Lung (tissue), 12 donors: Measurements from ENCODE around the gene PSMG3. TPM values are rescaled to one million over a fixed set of nuclear protein-coding genes. Genes with fewer than 3 reads are reported as not detected.

Experiments used
- ATAC-seq: fragments of 200-7000 bp; cut with Tn5 transposase; one replicate; pipeline ENCODE4 v1.9.1; 2020; ENCODE audit warnings: moderate number of reproducible peaks; ENCODE audit not compliant: insufficient read depth, low FRiP score
- DNase-seq, 3 donors: peaks; one replicate each; pipeline ENCODE4 v3.0.0-alpha.2; 2013 to 2017
- H3K27ac ChIP-seq, 2 donors: one replicate each; pipeline ENCODE4 v1.5.1; 2013; ENCODE audit warnings: mild to moderate bottlenecking in 2 of 2, moderate library complexity in 2 of 2, control low read depth in 1 of 2, inconsistent platforms in 1 of 2, low read depth in 1 of 2, low read length in 1 of 2
- H3K27me3 ChIP-seq, 3 donors: one replicate each; pipeline ENCODE4 v1.5.1; 2013; ENCODE audit warnings: low read length in 2 of 3; ENCODE audit not compliant: control insufficient read depth in 3 of 3, insufficient read depth in 3 of 3
- H3K36me3 ChIP-seq, 4 donors: one replicate each; pipeline ENCODE4 v1.5.1; 2013; ENCODE audit warnings: low read length in 4 of 4, mild to moderate bottlenecking in 1 of 4, moderate library complexity in 1 of 4; ENCODE audit not compliant: control insufficient read depth in 4 of 4, insufficient read depth in 4 of 4
- H3K4me1 ChIP-seq, 5 donors: one replicate each; pipeline ENCODE4 v1.5.1; 2013; ENCODE audit warnings: low read length in 5 of 5, mild to moderate bottlenecking in 2 of 5, moderate library complexity in 1 of 5; ENCODE audit not compliant: control insufficient read depth in 5 of 5, insufficient read depth in 5 of 5
- H3K4me3 ChIP-seq: one replicate; pipeline ENCODE4 v1.5.1; 2013; ENCODE audit warnings: mild to moderate bottlenecking, control low read depth, moderate library complexity
- H3K9ac ChIP-seq, 2 donors: one replicate each; pipeline ENCODE4 v1.5.1; 2013; ENCODE audit warnings: low read length in 2 of 2, control low read depth in 1 of 2; ENCODE audit not compliant: insufficient read depth in 1 of 2
- H3K9me3 ChIP-seq, 4 donors: one replicate each; pipeline ENCODE4 v1.5.1; 2013; ENCODE audit warnings: low read length in 3 of 4, mild to moderate bottlenecking in 1 of 4, moderate library complexity in 1 of 4; ENCODE audit not compliant: control insufficient read depth in 4 of 4, insufficient read depth in 3 of 4
- CTCF ChIP-seq: IDR thresholded peaks from 2 replicates; pipeline ENCODE4 v1.5.1; 2012; ENCODE audit warnings: mild to moderate bottlenecking; ENCODE audit errors: control extremely low read depth, extremely low read depth
- whole genome bisulfite sequencing, 2 donors: extraction: QIAGEN DNeasy Blood & Tissue Kit; methylation state at CpG; one replicate each; pipeline ENCODE4 v1.1.7; 2013; 5-methylcytosine and 5-hydroxymethylcytosine counted together
- polyA plus RNA-seq, 2 donors: library from polyadenylated mRNA; stranded (reverse); fragments of 200-250 nt; gene quantifications; one replicate each; pipeline ENCODE4 v1.2.1, GENCODE V29; 2013
- total RNA-seq, 2 donors: library from RNA; depleted of rRNA in 1 of 2; stranded (reverse); fragments of >200 nt in 1 of 2; gene quantifications; one replicate each; pipeline ENCODE4 v1.2.1, GENCODE V29; 2014 to 2021
- donor health status: control.
- donor health status: control.
- donor health status: Bipolar disorder and iron deficiency.
- donor health status: healthy.
- donor health status: DM: yes; HTN: yes; CAD: no.

Gene PSMG3
- total and polyA plus RNA-seq, 4 donors: 10.7 to 86.7 (median 41.8) TPM

- no peak for ATAC-seq
- peaks cover 0 to 12% (median 5%) of the 10 kb centered on the region in 3 donors for H3K27me3 ChIP-seq
- TF ChIP-seq CTCF: no peak
- no peaks in the 10 kb centered on the region for H3K4me1 ChIP-seq
- WGBS, 2 donors: 79 to 89% methylated on average over 41 of the region's 41 CpGs
- no peak overlapping the region for H3K9ac ChIP-seq
- H3K27ac ChIP-seq: no peak overlapping the region
- no peaks in the 10 kb centered on the region for H3K9me3 ChIP-seq
- DNase-seq: no peak
- H3K4me3 ChIP-seq: no peak overlapping the region
- no peaks in the 10 kb centered on the region for H3K36me3 ChIP-seq
Measured at GRCh38 chr7:1603346-1604225, 33.8 kb upstream of the PSMG3 start.

GRCh38 chr7:1602386-1602785, 32.6 kb upstream of the PSMG3 start:
- Histone ChIP-seq H3K9me3 (no peaks in the 10 kb centered on the region), H3K4me3 (no peak overlapping the region), H3K36me3 (no peaks in the 10 kb centered on the region), H3K9ac (no peak overlapping the region), H3K4me1 (no peaks in the 10 kb centered on the region), H3K27me3 (peaks cover 0 to 12% (median 5%) of the 10 kb centered on the region in 3 donors), H3K27ac (no peak overlapping the region)
- no peak for ATAC-seq
- WGBS, 2 donors: 90 to 93% methylated on average over 15 of the region's 15 CpGs
- no peak for DNase-seq
- TF ChIP-seq CTCF: no peak

GRCh38 chr7:1601956-1602355, 32.1 kb upstream of the PSMG3 start:
- Histone ChIP-seq H3K27ac (no peak overlapping the region), H3K4me3 (no peak overlapping the region), H3K9ac (no peak overlapping the region), H3K36me3 (no peaks in the 10 kb centered on the region), H3K27me3 (peaks cover 0 to 12% (median 5%) of the 10 kb centered on the region in 3 donors), H3K9me3 (no peaks in the 10 kb centered on the region), H3K4me1 (no peaks in the 10 kb centered on the region)
- WGBS, 2 donors: 69 to 84% methylated on average over 24 of the region's 24 CpGs
- ATAC-seq (no peak), DNase-seq (no peak)
- TF ChIP-seq CTCF: no peak
